ENCODE results near the gene CYP4F11. TPM values are rescaled to one million over a fixed set of nuclear protein-coding genes. Genes with fewer than 3 reads are reported as not detected.
"Not testable (repeated sequence)": the region's sequence is repeated elsewhere in the genome, so short reads cannot be mapped to it uniquely, and the experiment has no call there.

CYP4F11 gene
- total RNA-seq: not detected in 3 replicates
- long read RNA-seq: 0 reads

GRCh38 chr19:15934332-15935078 lies at the start of gene CYP4F11:
TSS of gene CYP4F11 (minus strand) at chr19:15934529. CDS start at chr19:15934408, 121 bp downstream.
- peaks cover 20% of the 10 kb centered on the region for H3K9me3 Mint-ChIP-seq (ENCODE audit: low read depth)
- H3K27me3 Mint-ChIP-seq (ENCODE audit: low read depth): no peaks in the 10 kb centered on the region
- H3K4me1 Mint-ChIP-seq (ENCODE audit: low read depth): no peaks in the 10 kb centered on the region
- no peak within 1 kb of the TSS for H3K4me3 Mint-ChIP-seq (ENCODE audit: unreplicated experiment)
- H3K36me3 Mint-ChIP-seq (ENCODE audit: low read depth): no peaks in the 10 kb centered on the region
- H3K27ac Mint-ChIP-seq (ENCODE audit: unreplicated experiment): no peak within 1 kb of the TSS
- no peak for TF ChIP-seq CTCF (IDR thresholded peaks at IDR 0.05)
- no peak for DNase-seq (ENCODE audit: low spot score)

- Mint-ChIP-seq H3K4me3 (ENCODE audit: unreplicated experiment) (no peak overlapping the region), H3K36me3 (ENCODE audit: low read depth) (no peaks in the 10 kb centered on the region), H3K4me1 (ENCODE audit: low read depth) (no peaks in the 10 kb centered on the region), H3K27ac (ENCODE audit: unreplicated experiment) (no peak overlapping the region), H3K27me3 (ENCODE audit: low read depth) (peaks cover 18% of the 10 kb centered on the region), H3K9me3 (ENCODE audit: low read depth) (peaks cover 17% of the 10 kb centered on the region)
- no peak for TF ChIP-seq CTCF (IDR thresholded peaks at IDR 0.05)
- DNase-seq (ENCODE audit: low spot score): no peak
Measured at GRCh38 chr19:15979293-15979692, 45.0 kb upstream of the CYP4F11 start.

- Mint-ChIP-seq H3K36me3 (ENCODE audit: low read depth) (no peaks in the 10 kb centered on the region), H3K27me3 (ENCODE audit: low read depth) (peaks cover 17% of the 10 kb centered on the region), H3K4me3 (ENCODE audit: unreplicated experiment) (no peak overlapping the region), H3K27ac (ENCODE audit: unreplicated experiment) (no peak overlapping the region), H3K4me1 (ENCODE audit: low read depth) (no peaks in the 10 kb centered on the region), H3K9me3 (ENCODE audit: low read depth) (peaks cover 7% of the 10 kb centered on the region)
- DNase-seq (ENCODE audit: low spot score): no peak
- TF ChIP-seq CTCF (IDR thresholded peaks at IDR 0.05): no peak
Measured at GRCh38 chr19:15977690-15978089, 43.4 kb upstream of the CYP4F11 start.

GRCh38 chr19:15976836-15977689 lies 42.7 kb upstream of the CYP4F11 start:
- no peak for TF ChIP-seq CTCF (IDR thresholded peaks at IDR 0.05)
- Mint-ChIP-seq H3K4me1 (ENCODE audit: low read depth) (no peaks in the 10 kb centered on the region), H3K27me3 (ENCODE audit: low read depth) (peaks cover 17% of the 10 kb centered on the region), H3K4me3 (ENCODE audit: unreplicated experiment) (no peak overlapping the region), H3K27ac (ENCODE audit: unreplicated experiment) (no peak overlapping the region), H3K9me3 (ENCODE audit: low read depth) (peaks cover 5% of the 10 kb centered on the region), H3K36me3 (ENCODE audit: low read depth) (no peaks in the 10 kb centered on the region)
- DNase-seq (ENCODE audit: low spot score): no peak

- H3K9me3 Mint-ChIP-seq (ENCODE audit: low read depth): peaks cover 4% of the 10 kb centered on the region
- TF ChIP-seq CTCF (IDR thresholded peaks at IDR 0.05): no peak
- no peak for DNase-seq (ENCODE audit: low spot score)
- H3K27me3 Mint-ChIP-seq (ENCODE audit: low read depth): peaks cover 17% of the 10 kb centered on the region
- no peaks in the 10 kb centered on the region for H3K36me3 Mint-ChIP-seq (ENCODE audit: low read depth)
- no peak overlapping the region for H3K27ac Mint-ChIP-seq (ENCODE audit: unreplicated experiment)
- no peak overlapping the region for H3K4me3 Mint-ChIP-seq (ENCODE audit: unreplicated experiment)
- H3K4me1 Mint-ChIP-seq (ENCODE audit: low read depth): no peaks in the 10 kb centered on the region
Measured at GRCh38 chr19:15974856-15975255, 40.5 kb upstream of the CYP4F11 start.

- H3K4me3 Mint-ChIP-seq (ENCODE audit: unreplicated experiment); H3K27ac Mint-ChIP-seq (ENCODE audit: unreplicated experiment); H3K9me3 Mint-ChIP-seq (ENCODE audit: low read depth); H3K4me1 Mint-ChIP-seq (ENCODE audit: low read depth); DNase-seq (ENCODE audit: low spot score); H3K36me3 Mint-ChIP-seq (ENCODE audit: low read depth): not testable (repeated sequence)
- H3K27me3 Mint-ChIP-seq (ENCODE audit: low read depth): peaks cover 17% of the 10 kb centered on the region
Measured at GRCh38 chr19:15972043-15972442, 37.7 kb upstream of the CYP4F11 start.

Data from chondrocyte (in vitro differentiated cells).